ENCODE measurements around the gene DOK3.

The DOK3 gene

DNA sequence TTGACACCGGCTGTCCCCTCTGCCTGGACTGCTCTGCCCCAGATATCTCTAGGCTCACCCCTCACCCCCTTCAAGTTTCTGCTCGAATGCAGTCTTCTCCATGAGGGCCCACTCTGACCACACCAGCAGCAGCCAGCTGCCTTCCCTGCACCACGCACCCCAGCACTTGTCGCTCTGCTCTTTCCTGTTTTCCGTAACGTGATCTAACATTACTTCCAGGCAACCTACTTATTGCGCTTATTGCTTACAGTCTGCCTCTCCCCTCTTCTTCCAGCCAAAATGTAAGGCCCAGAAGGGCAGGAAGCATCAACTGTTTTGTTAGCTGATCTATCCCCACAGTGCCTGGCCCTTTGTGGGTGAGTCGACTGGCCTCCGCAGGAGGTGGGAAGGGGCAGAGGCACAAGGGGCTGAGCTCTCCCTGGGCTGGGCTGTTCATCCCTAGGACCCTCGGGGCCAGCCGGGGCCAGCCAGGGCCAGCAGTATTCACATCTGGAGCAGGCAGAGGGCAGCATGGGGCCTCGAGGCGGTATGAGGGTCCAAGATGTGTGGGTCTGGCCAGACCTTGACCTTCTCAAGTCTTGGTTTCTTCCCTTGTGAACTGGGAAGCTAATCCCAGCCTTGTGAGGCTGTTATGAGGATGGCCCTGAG lies 24.6 kb downstream of the DOK3 start:
- in situ Hi-C loops (cut with HindIII; ENCODE audit: low sequenced_read_pairs) = no loop called here

DNA sequence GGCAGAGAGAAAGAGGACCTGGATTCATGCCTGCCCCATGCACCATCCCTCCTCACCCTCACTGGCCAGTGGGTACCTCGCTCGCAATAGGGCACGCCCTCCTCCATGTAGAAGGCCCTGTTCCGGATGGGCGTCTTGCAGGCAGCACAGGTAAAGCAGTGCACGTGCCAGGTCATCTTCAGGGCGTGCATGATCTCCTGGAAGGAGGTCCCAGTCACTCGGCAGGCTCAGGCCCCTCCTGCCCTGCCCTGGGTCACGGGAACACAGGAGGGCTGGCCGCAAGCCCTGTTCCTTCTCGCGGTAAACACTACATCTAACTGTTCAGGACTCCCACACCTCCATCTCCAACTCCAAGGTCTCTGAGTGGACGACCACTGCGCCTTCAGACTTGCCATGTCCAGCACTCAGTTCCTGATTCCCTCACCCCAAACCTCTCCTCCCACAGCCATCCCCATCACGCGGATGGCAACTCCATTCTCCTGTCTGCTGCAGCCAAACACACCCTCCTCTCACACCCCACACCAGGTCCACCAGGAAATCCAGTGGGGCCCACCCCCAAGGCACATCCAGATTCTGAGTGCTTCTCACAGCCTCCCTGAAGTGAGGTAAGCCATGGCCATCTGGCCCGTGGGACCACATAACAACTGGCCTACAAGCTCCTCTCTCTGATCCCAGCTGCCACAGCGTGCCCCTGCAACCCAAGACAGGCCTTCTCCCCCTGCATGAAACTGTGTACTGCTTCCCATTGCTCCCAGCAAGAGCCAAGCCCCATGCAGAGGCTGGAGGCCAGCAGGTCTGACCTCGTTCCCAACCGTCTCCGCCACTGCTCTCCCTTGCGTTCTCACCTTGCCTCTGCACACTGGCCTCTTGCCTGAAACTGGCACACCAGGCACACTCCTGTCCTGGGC lies 25.4 kb downstream of the DOK3 start:
- in situ Hi-C loops (cut with HindIII; ENCODE audit: low sequenced_read_pairs) = no loop called here

GRCh38 chr5:177483042-177483441 lies 26.6 kb downstream of the DOK3 start:
- in situ Hi-C loops (cut with HindIII; ENCODE audit: low sequenced_read_pairs) = no loop called here

DNA sequence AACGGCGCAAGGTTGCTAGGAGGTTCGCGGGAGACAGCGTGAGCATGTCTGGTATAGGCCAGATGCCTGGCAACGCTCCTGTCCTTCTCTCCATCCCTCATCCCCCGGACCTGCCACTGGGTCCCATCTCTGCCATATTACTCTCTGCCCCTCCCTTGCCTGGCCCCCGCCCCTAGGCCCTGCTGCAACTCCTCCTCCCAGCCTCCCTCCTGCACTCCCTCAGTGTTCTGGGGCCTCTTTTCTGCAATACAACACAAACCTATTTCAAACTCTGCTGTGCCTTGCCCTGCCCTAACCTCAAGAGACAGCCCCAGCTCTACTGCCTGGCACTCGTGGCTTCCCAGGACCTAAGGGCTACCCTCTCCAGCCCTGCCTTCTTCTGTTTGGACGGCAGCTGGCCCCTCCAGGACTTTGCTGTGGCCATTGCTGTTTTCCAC lies 27.2 kb downstream of the DOK3 start:
- in situ Hi-C loops (cut with HindIII; ENCODE audit: low sequenced_read_pairs) = no loop called here

GRCh38 chr5:177479774-177480173 lies 29.9 kb downstream of the DOK3 start:
- in situ Hi-C loops (cut with HindIII; ENCODE audit: low sequenced_read_pairs) = no loop called here

DNA sequence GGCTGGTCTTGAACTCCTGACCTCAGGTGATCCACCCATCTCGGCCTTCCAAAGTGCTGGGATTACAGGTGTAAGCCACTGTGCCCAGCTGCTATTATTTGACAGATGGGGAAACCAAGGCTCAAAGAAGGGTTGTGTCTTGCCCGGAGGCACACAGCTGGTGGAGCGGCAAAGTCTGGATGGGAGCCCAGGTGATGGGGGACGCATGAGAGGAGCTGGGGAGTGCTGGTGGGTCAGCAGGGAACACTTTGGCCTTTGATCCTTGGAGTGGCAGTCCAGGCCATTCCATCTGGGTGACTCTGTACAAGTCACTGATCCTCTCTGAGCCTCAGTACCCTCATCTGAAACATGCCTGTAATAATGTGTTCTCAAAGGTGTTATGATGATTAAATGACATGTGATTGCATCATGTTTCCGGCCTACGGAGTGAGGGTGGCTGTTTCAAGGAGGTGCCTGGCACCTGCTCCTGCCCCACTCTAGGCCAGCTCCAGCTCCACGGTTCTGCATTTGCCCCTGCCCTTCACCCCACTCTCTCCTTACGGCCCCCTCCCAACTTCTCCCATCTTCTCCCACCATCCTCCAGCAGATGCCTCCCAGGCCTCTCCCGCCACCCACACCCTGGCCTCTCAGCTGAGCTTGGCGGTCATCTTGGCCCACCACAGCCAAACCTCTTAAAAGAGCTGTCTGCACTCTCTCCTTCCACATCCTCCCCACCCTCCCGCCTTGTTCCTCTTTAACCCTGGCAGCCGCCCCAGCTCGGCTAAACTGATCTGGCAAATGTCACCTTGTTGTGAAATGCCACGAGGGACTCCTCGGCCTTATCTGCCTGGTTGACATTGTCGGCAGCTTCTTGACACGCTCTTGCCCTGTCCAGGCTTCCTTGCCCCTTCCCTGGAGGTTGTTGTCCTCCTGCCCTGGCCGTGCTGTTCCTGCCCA lies 30.6 kb downstream of the DOK3 start:
- in situ Hi-C loops (cut with HindIII; ENCODE audit: low sequenced_read_pairs) = no loop called here

DNA sequence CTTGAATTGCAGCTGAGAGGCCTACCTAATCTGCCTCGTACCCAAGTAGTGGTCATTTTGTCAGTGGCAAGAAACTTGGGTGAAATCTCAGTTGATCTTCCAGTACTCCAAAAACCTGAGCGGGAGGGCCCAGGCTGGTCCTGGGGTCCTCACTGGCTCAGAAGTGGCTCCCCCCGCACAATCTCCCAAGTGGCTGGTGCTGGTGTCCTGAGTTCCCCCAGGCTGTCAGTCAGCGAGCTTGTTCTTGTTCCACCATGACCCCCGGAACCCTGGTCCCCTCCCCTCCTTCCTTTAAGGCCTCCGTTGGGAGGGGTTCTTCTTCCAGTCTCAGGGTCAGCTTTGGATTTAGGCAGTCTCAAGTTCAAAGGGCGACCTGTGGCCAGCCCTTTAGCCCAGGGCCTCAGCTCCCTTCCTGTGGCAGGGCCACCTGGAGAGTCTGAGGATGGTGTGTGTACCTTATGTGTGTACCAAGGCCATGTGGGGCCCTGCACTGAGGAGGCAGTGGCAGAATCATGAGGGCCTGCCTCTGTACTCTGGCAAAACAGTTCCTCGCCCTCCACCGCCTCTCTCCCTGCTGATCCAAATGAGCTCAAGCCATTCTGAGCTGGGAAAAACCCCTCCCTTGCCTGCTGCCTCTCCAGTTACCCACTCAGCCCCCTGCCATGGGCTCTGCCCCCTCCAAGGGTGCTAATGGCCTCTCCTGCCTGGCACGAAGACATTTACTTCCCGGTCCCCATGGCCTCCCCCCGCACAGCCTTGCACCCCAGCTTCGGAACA lies 31.7 kb downstream of the DOK3 start:
- in situ Hi-C loops (cut with HindIII; ENCODE audit: low sequenced_read_pairs) = no loop called here

- in situ Hi-C loops (cut with HindIII; ENCODE audit: low sequenced_read_pairs) = no loop called here
These were observed 32.9 kb downstream of the DOK3 start for GRCh38 chr5:177476531-177477233.

DNA sequence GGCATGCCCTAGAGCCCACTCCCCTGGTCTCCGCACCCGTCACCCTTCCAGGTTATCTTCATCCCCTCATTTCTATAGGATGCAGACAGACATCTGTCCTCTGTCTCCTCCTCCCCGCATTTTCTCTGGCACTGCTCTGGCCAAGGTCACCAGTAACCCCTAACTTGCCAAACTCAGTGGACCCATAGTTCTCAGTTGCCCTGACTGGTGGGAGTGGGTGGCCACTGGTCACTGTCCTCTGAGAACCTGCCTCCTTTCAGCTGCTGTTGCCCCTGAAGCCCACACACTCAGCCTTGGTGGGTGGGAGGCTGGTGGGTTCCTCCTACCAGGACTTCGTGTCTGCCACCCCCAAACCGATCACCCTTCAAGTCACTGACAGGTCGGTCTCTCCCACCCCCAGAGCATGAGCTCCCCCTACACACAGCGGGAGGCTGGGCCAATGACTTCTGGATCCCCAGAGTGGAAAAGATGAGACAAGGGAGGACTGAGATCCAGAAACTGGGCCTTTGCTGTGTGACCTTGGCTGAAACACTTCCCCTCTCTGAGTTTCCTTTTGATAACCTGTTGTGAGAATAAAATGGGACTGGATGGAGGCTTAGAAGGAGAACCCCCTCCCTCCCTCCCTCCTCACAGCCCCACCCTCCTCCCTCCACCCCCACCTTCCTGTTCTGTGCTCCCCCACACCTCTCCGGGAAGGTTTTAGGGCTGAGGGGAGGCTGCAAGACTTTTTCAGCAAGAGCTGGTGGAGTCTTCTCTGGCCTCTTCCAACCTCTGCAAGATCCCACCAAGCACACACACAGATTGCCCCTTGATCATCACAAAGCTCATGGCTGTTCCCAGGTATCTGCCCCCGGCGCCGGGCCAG lies 33.8 kb downstream of the DOK3 start:
- in situ Hi-C loops (cut with HindIII; ENCODE audit: low sequenced_read_pairs) = no loop called here

DNA sequence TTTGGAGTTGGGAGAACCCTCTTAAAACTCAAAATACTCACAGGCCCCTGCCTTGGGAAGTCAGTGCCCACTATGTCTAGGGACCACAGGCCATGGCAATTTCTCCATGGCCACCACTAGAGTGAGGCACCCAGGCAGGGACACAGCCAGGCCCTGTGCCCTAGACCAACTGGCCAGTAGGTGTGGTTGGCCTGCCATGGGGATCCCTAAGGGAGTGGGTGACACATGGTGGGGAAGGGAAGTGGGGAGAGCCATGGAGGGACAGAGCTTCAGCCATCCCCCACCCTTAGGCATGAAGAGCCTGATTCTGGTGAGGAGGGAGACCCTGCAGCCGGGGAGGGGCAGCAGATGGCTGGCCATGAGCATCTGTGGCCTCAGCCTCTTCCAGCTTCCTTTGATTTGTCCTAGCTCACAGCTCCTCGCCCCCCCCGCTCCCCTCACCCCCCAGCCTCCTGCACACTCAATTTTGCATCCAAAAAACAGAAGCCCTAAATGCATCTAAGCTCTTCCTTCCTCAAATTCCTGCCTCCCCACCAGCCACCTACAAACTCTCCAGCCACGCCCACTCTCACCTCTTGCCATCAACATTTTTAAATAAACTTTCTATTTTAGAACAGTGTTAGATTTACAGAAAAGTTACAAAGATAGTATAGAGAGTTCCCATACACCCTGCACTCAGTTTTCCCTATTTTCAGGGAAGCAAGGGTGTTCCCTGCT lies 34.6 kb downstream of the DOK3 start:
- in situ Hi-C loops (cut with HindIII; ENCODE audit: low sequenced_read_pairs) = no loop called here

DNA sequence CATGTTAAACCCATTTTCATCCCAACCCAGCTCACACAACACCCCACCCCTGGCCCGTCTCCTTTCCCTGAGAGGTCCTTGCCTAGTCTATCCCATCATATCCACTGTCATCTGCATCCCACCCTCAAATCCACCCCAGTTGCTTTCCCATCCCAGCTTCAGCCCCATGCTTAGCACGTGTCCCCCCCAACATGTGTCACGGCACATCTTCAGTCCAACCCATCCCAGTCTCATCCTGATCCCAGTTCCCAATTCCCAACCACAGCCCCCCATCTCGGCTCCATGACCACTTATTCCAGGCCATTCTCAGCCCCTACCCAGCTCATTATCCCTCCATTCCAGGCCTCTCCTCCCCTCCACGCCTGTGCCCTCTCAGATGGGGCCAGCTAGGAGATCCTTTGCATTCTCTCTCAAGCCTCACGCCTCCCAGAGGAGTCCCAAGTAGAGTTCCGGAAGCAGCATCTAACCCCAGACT lies 35.6 kb downstream of the DOK3 start:
- in situ Hi-C loops (cut with HindIII; ENCODE audit: low sequenced_read_pairs) = no loop called here

DNA sequence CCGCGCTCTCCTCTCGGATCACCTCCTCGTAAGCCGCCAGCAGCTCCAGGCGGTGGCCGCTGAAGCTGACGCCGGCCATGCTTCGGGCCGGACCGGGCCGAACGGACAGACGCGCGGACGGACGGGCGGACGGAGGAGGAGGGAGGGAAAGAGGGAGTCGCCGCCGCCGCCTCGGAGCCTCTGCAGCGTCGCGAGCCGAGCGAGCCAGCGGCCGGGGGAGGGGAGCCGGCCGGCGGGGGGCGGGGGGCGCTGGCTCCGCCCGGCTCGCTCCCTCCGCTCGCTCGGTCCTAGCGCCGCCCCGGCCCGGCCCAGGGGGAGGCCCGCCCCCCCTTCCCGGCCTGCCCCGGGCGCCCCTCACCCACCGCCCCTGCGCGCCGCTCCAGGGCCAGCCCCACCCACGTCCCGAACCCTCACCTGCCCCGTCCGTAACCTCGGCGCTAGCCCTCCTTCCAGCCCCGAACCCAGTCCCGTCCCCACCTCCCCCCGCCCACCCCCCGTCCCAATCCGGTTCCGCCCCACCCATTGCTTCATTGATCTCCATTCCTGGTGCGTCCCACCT lies 36.1 kb downstream of the DOK3 start, which contains the start of gene DBN1:
TSS of gene DBN1 (minus strand) at position 192 of the 559 bp plus-strand sequence. CDS start at position 79, 113 bp downstream.
- in situ Hi-C loops (cut with HindIII; ENCODE audit: low sequenced_read_pairs) = no loop called here

GRCh38 chr5:177472460-177473442 lies 36.9 kb downstream of the DOK3 start:
- in situ Hi-C loops (cut with HindIII; ENCODE audit: low sequenced_read_pairs) = no loop called here

- in situ Hi-C loops (cut with HindIII; ENCODE audit: low sequenced_read_pairs) = no loop called here
These were observed 37.8 kb downstream of the DOK3 start for GRCh38 chr5:177471610-177472356.

DNA sequence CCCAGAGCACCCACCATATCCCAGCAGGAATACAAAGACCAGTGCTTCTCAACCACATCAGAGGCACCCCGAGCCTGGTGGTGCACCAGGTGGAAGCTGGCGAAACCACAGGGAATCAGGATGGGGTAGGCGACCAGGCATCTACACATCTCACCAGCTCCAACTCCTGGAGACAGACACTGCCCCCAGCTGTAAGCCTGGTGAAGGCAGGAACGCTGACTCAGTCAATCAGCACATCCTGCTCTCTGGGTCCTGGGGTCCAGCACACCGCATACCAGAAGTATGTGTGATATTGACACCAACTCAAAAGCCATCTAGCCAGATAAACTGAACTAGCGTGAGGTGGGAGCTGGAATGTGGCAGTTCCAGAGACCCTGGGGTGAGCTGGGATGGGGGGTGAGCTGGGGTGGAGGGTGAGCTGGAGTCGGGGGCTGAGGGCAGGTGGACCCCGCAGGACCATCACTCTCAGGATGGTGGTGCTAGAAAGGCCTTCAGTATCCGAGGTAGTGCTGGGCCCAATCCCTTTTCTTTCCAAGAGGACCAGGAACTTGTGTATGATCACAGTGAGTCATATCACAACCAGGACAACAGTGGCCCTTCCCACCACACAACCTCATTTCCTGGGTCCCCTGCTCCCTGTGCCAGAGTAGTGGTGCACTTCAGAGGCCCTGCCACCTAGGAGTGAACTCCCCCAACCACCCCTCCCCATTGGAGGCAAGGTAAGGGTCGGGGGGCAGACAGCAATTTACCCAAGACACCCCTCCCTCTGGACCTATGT lies 38.7 kb downstream of the DOK3 start:
- in situ Hi-C loops (cut with HindIII; ENCODE audit: low sequenced_read_pairs) = no loop called here
